LHCN-M2 (cell line): ENCODE measurements around the gene TMEM92. TPM values are rescaled to one million over a fixed set of nuclear protein-coding genes. Genes with fewer than 3 reads are reported as not detected.
"Not testable (repeated sequence)": the region's sequence is repeated elsewhere in the genome, so short reads cannot be mapped to it uniquely, and the experiment has no call there.

Experiments used
- DNase-seq: peaks from one replicate; pipeline ENCODE4 v3.0.0-alpha.2; 2012; ENCODE audit warnings: low read depth
- total RNA-seq: library from RNA; depleted of rRNA; stranded (reverse); fragments of >200 nt; gene quantifications from 2 replicates; pipeline ENCODE4 v1.2.3, GENCODE V29; 2014

TMEM92 gene
- total RNA-seq, 1 experiment from 2014 or later, result not detected

- not testable (repeated sequence) for DNase-seq
Observed at GRCh38 chr17:50300824-50301223, 26.6 kb downstream of the TMEM92 start.

GRCh38 chr17:50301891-50302584 lies 27.8 kb downstream of the TMEM92 start:
- no peak for DNase-seq

DNA sequence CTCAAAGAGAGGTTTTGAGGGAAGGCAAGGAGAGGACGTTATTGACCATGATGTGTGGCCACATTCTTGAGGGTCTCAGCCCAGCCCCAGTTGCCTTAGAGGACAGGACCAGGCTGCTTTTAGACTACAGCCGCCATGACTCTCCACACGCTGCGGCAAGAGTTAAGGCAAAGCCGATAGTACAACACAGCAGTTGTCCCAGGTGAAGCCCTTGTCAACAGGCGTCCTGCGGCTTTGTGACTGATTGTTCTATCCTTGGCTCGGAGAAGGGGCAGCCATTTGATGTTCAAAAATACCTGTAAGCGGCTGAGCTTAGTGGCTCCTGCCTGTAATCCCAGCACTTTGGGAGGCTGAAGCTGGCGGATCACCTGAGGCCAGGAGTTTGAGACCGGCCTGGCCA lies 28.8 kb downstream of the TMEM92 start:
- DNase-seq, result no peak

DNA sequence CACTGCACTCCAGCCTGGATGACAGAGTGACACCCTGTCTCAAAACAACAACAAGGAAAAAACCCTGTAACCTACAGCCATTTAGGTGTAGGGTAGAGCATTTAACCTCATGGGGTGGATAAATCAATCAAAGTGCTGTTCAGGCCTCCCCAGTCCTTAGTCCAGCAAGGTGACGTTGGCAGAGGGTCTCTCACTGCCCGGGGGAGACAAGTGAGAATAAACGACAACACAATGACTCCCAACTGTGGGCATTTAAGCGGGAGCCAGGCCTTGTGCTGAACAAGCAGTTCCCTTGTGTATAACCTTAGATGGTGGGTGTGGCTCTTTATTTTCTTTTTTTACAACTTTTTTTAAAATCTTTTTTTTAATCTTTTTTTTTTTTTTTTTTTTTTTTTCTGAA lies 29.3 kb downstream of the TMEM92 start:
- no peak for DNase-seq

DNA sequence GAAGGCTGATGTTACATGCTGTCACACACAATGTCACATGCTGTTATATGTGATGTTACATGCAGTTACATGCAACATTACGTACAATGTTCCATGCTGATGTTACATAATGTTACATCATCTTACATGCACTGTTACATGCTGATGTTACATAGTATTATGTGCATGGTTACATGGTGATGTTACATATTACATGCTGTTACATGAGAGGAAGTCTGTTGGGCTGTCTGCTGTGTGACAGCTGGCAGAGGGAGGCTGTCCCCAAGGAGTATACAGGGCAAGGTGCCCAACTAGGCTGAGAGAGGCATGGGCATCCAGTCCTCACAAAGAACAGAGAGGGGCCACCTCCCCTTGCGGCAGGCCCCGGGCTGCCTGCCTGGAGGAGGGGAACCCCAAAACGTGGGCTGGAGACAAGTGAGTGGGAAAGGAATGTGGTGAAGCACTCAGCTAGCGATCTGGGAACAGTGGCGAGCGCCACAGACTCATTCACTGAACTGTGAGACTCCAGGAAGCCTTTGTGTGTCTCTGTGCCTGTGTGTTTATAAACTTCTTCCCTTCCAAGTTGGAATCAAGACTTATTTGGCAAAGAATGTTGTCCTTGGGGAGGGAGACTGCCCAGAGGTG lies 30.6 kb downstream of the TMEM92 start:
- DNase-seq, result no peak

DNA sequence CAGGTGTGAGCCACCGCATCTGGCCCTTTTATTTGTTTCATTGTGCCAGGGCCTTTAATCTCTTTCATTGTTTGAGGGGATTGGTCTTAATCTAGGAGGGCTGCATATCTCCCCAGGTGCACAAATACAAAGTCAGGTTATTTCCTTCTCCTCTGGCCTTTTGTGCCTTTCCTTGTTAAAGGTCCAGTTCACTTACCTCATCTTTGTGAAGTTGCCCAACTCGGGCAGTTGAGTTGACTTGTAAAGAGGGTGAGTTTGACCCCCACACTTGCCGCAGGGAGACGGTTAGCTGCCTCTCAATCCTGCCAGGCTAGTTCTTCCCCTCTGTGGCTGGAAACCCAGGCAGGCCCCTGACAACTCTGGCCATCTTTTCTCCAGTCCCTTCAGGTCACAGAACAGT lies 33.4 kb downstream of the TMEM92 start:
- DNase-seq, result no peak

DNA sequence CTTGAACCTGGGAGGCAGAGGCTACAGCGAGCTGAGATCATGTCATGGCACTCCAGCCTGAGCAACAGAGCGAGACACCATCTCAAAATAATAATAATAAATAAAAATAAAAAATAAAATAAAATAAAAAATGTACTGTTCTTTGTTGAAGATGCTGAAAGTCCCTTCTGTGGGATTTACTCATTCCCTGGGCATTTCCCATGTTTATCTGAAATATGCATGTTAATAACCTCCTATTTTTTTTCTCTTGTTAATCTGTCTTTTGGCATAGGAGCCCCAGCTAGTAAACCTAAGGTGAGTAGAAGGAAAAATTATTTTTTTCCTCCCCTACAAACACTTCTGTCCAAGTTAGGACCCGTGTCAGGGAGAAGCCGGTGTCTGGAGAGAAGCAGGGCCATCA lies 34.4 kb downstream of the TMEM92 start:
- DNase-seq, result no peak

- DNase-seq, result no peak
Observed at GRCh38 chr17:50310455-50311111, 36.3 kb downstream of the TMEM92 start.

DNA sequence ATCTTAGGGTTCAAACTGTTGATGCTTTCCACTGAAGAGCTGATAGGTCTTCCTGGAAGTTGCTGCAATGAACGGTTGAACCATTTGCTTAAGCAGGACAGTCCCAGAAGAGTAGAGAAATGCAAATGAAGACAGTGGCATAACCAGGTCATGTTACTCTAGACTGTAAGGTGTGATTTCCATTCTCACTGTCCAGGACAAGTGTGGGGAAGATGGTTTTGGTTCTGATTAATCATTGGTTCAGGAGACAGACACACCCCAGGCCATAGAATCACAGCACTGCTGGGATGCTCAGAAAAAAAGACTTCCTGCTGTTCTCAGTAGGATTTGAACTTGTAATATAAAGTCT lies 36.8 kb downstream of the TMEM92 start:
- DNase-seq, result no peak

GRCh38 chr17:50311483-50311882 lies 37.2 kb downstream of the TMEM92 start:
- no peak for DNase-seq

- DNase-seq, result no peak
Observed at GRCh38 chr17:50312308-50312707, 38.0 kb downstream of the TMEM92 start.

DNA sequence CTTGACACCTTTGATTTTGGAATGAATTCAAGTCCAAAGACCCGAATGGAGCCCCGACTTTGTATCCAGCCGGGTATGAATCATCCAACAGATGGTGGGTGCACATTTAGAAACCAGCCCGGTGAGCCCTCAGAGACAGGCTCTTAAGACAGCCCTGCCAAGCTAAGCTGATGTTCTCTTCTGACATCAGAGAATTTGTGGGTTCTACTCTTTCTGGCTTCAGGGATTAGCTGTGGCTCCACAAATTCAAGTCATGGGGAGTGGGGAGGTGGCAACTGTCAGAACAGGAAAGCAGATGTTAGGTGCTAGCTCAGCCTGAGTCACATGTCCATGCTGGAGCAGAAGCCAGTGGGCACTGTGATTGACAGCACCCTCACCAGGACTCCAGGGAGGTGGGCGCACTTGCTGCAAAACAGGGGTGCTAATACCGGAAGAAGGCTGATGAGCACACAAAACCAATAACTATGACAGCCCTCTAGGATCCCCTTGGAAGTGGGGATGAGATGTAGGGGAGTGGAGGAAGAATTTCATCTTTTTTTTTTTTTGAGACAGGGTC lies 40.3 kb downstream of the TMEM92 start:
- peak; percentile 75 for DNase-seq

DNA sequence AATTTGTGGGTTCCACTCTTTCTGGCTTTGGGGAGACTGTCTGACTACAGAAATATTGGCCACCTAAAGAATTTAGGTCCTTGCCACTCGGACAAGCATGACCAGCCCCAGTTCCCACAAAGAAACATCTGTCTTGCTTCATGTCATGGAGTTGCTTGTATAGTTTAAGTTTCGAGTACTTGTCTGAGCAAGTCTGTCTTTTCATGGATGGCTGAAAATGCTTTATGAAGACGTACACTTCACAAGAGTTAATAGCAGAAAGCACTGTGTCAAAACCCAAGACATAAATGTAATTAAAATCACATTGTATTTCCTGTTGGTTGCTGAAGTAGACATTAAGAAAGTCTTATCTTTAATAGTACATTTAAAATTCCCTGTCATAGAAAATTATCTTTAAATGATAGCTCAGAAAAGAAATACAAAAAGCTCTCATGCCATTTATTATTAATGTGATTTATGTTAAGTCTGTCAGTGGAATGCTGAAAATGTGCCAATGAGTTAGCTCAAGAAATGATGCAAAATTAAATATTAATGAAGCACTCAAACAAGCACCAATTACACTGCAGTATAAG lies 41.8 kb downstream of the TMEM92 start:
- no peak for DNase-seq

- not testable (repeated sequence) for DNase-seq
Observed at GRCh38 chr17:50316660-50317059, 42.4 kb downstream of the TMEM92 start.

- no peak for DNase-seq
Observed at GRCh38 chr17:50317121-50317520, 42.9 kb downstream of the TMEM92 start.

- DNase-seq, result peak; percentile 33
Observed at GRCh38 chr17:50318501-50319285, 44.4 kb downstream of the TMEM92 start.

DNA sequence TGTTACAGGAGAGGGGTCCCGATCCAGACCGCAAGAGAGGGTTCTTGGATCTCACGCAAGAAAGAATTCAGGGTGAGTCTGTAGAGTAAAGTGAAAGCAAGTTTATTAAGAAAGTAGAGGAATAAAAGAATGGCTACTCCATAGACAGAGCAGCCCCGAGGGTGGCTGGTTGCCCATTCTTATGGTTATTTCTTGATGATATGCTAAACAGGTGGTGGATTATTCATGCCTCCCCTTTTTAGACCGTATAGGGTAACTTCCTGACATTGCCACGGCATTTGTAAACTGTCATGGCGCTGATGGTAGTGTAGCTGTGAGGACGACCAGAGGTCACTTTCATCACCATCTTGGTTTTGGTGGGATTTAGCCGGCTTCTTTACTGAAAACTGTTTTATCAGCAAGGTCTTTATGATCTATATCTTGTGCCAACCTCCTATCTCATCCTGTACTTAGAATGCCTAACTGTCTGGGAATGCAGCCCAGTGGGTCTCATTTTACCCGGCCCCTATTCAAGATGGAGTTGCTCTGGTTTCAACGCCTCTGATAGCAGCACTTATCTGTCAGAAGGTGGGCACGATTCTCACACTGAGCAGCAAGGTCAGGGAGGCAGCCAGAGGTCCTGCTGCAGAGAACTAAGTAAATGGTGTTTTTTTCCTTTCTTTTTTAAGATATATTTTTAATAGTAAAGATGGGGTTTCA lies 45.2 kb downstream of the TMEM92 start:
- peak; percentile 30 for DNase-seq

GRCh38 chr17:50322271-50322670 lies 48.0 kb downstream of the TMEM92 start:
- no peak for DNase-seq

GRCh38 chr17:50323060-50323459 lies 48.8 kb downstream of the TMEM92 start:
- DNase-seq, result no peak

- DNase-seq, result no peak
Observed at GRCh38 chr17:50325906-50326305, 51.6 kb downstream of the TMEM92 start.

- DNase-seq, result no peak
Observed at GRCh38 chr17:50326831-50327364, 52.6 kb downstream of the TMEM92 start.
